WTC11 (cell line): Measurements from ENCODE around the gene NBEA. TPM values are rescaled to one million over a fixed set of nuclear protein-coding genes. Genes with fewer than 3 reads are reported as not detected.

Source experiments
- ATAC-seq: fragments of 200-7000 bp; cut with Tn5 transposase; 2 replicates; pipeline ENCODE4 v1.10.0; 2021; ENCODE audit warnings: mild to moderate bottlenecking, moderate library complexity
- CTCF ChIA-PET: fragments of 300-600 bp; sonication (Branson Sonifier 250); formaldehyde crosslinking; loops from one replicate; lab custom pipeline; 2021; ENCODE audit warnings: antibody characterized with exemption; lab: Charles Lee
- POLR2A ChIA-PET: fragments of 350-600 bp; sonication (Branson Sonifier 250); formaldehyde crosslinking; loops from one replicate; lab custom pipeline; 2021; ENCODE audit warnings: antibody characterized with exemption; lab: Charles Lee
- DNase-seq: peaks from one replicate; pipeline ENCODE4 v3.0.0; 2021; ENCODE audit warnings: low spot score
- H3K27ac Mint-ChIP-seq: 2 replicates; pipeline ENCODE4 v1.8.0; 2021; ENCODE audit warnings: mixed read lengths
- H3K27me3 Mint-ChIP-seq: 2 replicates; pipeline ENCODE4 v1.8.0; 2021; ENCODE audit warnings: low read depth, mild to moderate bottlenecking, moderate library complexity, mixed read lengths
- H3K36me3 Mint-ChIP-seq: 2 replicates; pipeline ENCODE4 v1.8.0; 2021; ENCODE audit warnings: mixed read lengths
- H3K4me1 Mint-ChIP-seq: 2 replicates; pipeline ENCODE4 v1.8.0; 2022; ENCODE audit warnings: mixed read lengths
- H3K4me3 Mint-ChIP-seq: 2 replicates; pipeline ENCODE4 v1.8.0; 2021; ENCODE audit warnings: mild to moderate bottlenecking, moderate library complexity, mixed read lengths
- H3K9me3 Mint-ChIP-seq: 2 replicates; pipeline ENCODE4 v1.8.0; 2021; ENCODE audit warnings: mixed read lengths
- ATF1 ChIP-seq: sonication (generic); formaldehyde crosslinking; IDR thresholded peaks from 2 replicates; pipeline ENCODE4 v1.8.1; 2023; ENCODE audit warnings: mild to moderate bottlenecking, moderate library complexity, missing genetic modification reagents
- IRF2 ChIP-seq: sonication (generic); formaldehyde crosslinking; IDR thresholded peaks from 2 replicates; pipeline ENCODE4 v1.8.0; 2022; ENCODE audit warnings: low read depth, missing genetic modification reagents, borderline replicate concordance
- MYBL2 ChIP-seq: sonication (generic); formaldehyde crosslinking; IDR thresholded peaks from 2 replicates; pipeline ENCODE4 v1.8.1; 2023; ENCODE audit warnings: mild to moderate bottlenecking, moderate library complexity, missing genetic modification reagents
- NFATC4 ChIP-seq: fragments of 250-450 bp; sonication (Bioruptor Pico); IDR thresholded peaks from 2 replicates; pipeline ENCODE4 v1.9.0; 2021; ENCODE audit warnings: mild to moderate bottlenecking
- NFE2L1 ChIP-seq: sonication (generic); formaldehyde crosslinking; IDR thresholded peaks from 2 replicates; pipeline ENCODE4 v1.8.1; 2023; ENCODE audit warnings: missing genetic modification reagents
- NR2C2 ChIP-seq: sonication (generic); formaldehyde crosslinking; IDR thresholded peaks from 2 replicates; pipeline ENCODE4 v1.8.0; 2022; ENCODE audit warnings: mild to moderate bottlenecking, missing genetic modification reagents
- PRRX2 ChIP-seq: fragments of 250-450 bp; sonication (Bioruptor Pico); IDR thresholded peaks from 2 replicates; pipeline ENCODE4 v1.8.0; 2021; ENCODE audit warnings: mild to moderate bottlenecking
- RORB ChIP-seq: fragments of 250-450 bp; sonication (Bioruptor Pico); IDR thresholded peaks from 2 replicates; pipeline ENCODE4 v1.9.0; 2021; ENCODE audit warnings: mild to moderate bottlenecking
- TEAD4 ChIP-seq: sonication (generic); formaldehyde crosslinking; IDR thresholded peaks from 2 replicates; pipeline ENCODE4 v1.8.0; 2022; ENCODE audit warnings: mild to moderate bottlenecking, missing genetic modification reagents
- ZNF232 ChIP-seq: sonication (generic); formaldehyde crosslinking; IDR thresholded peaks from 2 replicates; pipeline ENCODE4 v1.8.0; 2022; ENCODE audit warnings: mild to moderate bottlenecking, missing genetic modification reagents
- ZNF317 ChIP-seq: sonication (generic); formaldehyde crosslinking; IDR thresholded peaks from 2 replicates; pipeline ENCODE4 v1.8.1; 2023; ENCODE audit warnings: low read depth, mild to moderate bottlenecking, moderate library complexity, missing genetic modification reagents, borderline replicate concordance
- ZNF423 ChIP-seq: fragments of 250-450 bp; sonication (Bioruptor Pico); IDR thresholded peaks from 2 replicates; pipeline ENCODE4 v2.1.2; 2022; ENCODE audit warnings: mild to moderate bottlenecking, moderate library complexity
- ZNF671 ChIP-seq: fragments of 250-450 bp; sonication (Bioruptor Pico); IDR thresholded peaks from 2 replicates; pipeline ENCODE4 v1.8.0; 2021; ENCODE audit warnings: mild to moderate bottlenecking
- total RNA-seq: library from RNA; stranded (reverse); gene quantifications from 3 replicates; pipeline ENCODE4 v1.2.3, GENCODE V29; 2021
- TF ChIP-seq, protein P1 (sequence below): fragments of 250-450 bp; sonication (Bioruptor Pico); IDR thresholded peaks from 2 replicates; pipeline ENCODE4 v1.9.0; 2021; ENCODE audit warnings: mild to moderate bottlenecking
- TF ChIP-seq, protein P2 (sequence below): fragments of 250-450 bp; sonication (Bioruptor Pico); IDR thresholded peaks from 2 replicates; pipeline ENCODE4 v1.9.0; 2021; ENCODE audit warnings: moderate library complexity, mild to moderate bottlenecking, inconsistent platforms, borderline replicate concordance
- TF ChIP-seq, protein P3 (sequence below): sonication (generic); formaldehyde crosslinking; IDR thresholded peaks from 2 replicates; pipeline ENCODE4 v1.8.0; 2023; ENCODE audit warnings: missing genetic modification reagents
- TF ChIP-seq, protein P4 (sequence below): sonication (generic); formaldehyde crosslinking; IDR thresholded peaks from 2 replicates; pipeline ENCODE4 v1.8.1; 2023; ENCODE audit warnings: mild to moderate bottlenecking, missing genetic modification reagents
- TF ChIP-seq, protein P5 (sequence below): sonication (generic); formaldehyde crosslinking; IDR thresholded peaks from 2 replicates; pipeline ENCODE4 v1.8.1; 2022; ENCODE audit warnings: mild to moderate bottlenecking, missing genetic modification reagents, moderate library complexity, borderline replicate concordance
- TF ChIP-seq, protein P6 (sequence below): sonication (generic); formaldehyde crosslinking; IDR thresholded peaks from 2 replicates; pipeline ENCODE4 v1.8.1; 2022; ENCODE audit warnings: mild to moderate bottlenecking, moderate library complexity, missing genetic modification reagents

NBEA gene
- total RNA-seq, 1 experiment from 2014 or later, result 20.9 TPM

DNA sequence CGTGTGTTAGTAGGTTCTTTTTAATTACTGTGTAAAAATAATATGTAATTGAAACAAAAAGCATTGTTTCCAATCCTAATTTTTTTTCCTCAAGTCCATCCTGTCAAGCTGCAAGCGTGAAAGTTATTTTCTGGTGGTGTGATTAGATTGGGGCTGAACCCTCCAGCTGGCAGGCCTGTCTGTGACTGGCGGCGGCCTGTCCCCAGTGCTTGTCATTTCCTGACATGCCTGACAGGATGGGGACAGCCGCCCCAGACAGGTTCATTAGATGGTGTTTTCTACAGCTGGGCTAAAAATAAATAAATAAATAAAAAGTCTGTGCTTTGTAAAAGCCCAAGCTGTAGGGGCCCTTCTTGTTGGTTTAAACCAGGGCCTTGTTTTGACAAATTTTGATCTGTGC lies 588.1 kb downstream of the NBEA start:
- POLR2A ChIA-PET, result no interaction called here

DNA sequence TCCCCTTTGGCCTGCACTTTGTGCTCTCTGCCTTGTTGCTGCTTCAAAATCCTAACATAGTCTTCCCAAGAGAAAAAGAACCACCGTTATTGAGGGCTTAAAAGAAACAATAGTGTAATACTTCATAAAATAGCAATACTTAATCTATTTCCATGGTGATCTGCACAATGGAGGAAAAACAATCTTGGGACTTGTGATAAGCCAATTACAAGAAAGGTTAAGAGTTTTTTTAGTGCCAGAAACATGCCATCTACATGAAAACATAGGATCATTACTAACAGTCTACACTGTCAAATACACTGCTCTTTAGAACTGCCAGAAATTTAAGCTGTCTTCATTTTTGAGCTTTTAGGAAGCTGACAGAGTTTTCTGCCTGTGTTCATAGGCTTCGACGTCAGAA lies 588.5 kb downstream of the NBEA start:
- Mint-ChIP-seq H3K27me3 (no peaks in the 10 kb centered on the region), H3K4me3 (no peak overlapping the region), H3K4me1 (peaks cover 5% of the 10 kb centered on the region), H3K9me3 (no peaks in the 10 kb centered on the region), H3K27ac (no peak overlapping the region), H3K36me3 (no peaks in the 10 kb centered on the region)
- CTCF ChIA-PET, result no interaction called here
- ATAC-seq (no peak), DNase-seq (no peak)
- POLR2A ChIA-PET, result no interaction called here
- no peak for TF ChIP-seq ZNF317

More for the DNA sequence above, 588.1 kb downstream of the NBEA start:
- H3K4me1 Mint-ChIP-seq, result peaks cover 5% of the 10 kb centered on the region
- TF ChIP-seq ZNF671 (CRISPR knock-in tag), result no peak
- TF ChIP-seq NFE2L1, result no peak
- TF ChIP-seq, protein P1, sequence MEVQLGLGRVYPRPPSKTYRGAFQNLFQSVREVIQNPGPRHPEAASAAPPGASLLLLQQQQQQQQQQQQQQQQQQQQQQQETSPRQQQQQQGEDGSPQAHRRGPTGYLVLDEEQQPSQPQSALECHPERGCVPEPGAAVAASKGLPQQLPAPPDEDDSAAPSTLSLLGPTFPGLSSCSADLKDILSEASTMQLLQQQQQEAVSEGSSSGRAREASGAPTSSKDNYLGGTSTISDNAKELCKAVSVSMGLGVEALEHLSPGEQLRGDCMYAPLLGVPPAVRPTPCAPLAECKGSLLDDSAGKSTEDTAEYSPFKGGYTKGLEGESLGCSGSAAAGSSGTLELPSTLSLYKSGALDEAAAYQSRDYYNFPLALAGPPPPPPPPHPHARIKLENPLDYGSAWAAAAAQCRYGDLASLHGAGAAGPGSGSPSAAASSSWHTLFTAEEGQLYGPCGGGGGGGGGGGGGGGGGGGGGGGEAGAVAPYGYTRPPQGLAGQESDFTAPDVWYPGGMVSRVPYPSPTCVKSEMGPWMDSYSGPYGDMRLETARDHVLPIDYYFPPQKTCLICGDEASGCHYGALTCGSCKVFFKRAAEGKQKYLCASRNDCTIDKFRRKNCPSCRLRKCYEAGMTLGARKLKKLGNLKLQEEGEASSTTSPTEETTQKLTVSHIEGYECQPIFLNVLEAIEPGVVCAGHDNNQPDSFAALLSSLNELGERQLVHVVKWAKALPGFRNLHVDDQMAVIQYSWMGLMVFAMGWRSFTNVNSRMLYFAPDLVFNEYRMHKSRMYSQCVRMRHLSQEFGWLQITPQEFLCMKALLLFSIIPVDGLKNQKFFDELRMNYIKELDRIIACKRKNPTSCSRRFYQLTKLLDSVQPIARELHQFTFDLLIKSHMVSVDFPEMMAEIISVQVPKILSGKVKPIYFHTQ (CRISPR knock-in tag), result no peak
- TF ChIP-seq, protein P2, sequence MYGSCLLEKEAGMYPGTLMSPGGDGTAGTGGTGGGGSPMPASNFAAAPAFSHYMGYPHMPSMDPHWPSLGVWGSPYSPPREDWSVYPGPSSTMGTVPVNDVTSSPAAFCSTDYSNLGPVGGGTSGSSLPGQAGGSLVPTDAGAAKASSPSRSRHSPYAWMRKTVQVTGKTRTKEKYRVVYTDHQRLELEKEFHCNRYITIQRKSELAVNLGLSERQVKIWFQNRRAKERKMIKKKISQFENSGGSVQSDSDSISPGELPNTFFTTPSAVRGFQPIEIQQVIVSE, result no peak
- TF ChIP-seq RORB, result no peak
- TF ChIP-seq, protein P3, sequence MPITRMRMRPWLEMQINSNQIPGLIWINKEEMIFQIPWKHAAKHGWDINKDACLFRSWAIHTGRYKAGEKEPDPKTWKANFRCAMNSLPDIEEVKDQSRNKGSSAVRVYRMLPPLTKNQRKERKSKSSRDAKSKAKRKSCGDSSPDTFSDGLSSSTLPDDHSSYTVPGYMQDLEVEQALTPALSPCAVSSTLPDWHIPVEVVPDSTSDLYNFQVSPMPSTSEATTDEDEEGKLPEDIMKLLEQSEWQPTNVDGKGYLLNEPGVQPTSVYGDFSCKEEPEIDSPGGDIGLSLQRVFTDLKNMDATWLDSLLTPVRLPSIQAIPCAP (CRISPR knock-in tag), result no peak
- TF ChIP-seq, protein P4, sequence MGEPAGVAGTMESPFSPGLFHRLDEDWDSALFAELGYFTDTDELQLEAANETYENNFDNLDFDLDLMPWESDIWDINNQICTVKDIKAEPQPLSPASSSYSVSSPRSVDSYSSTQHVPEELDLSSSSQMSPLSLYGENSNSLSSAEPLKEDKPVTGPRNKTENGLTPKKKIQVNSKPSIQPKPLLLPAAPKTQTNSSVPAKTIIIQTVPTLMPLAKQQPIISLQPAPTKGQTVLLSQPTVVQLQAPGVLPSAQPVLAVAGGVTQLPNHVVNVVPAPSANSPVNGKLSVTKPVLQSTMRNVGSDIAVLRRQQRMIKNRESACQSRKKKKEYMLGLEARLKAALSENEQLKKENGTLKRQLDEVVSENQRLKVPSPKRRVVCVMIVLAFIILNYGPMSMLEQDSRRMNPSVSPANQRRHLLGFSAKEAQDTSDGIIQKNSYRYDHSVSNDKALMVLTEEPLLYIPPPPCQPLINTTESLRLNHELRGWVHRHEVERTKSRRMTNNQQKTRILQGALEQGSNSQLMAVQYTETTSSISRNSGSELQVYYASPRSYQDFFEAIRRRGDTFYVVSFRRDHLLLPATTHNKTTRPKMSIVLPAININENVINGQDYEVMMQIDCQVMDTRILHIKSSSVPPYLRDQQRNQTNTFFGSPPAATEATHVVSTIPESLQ (CRISPR knock-in tag), result no peak
- no peak for TF ChIP-seq NFATC4
- TF ChIP-seq ZNF423, result no peak
- TF ChIP-seq PRRX2 (CRISPR knock-in tag), result no peak
- TF ChIP-seq, protein P5, sequence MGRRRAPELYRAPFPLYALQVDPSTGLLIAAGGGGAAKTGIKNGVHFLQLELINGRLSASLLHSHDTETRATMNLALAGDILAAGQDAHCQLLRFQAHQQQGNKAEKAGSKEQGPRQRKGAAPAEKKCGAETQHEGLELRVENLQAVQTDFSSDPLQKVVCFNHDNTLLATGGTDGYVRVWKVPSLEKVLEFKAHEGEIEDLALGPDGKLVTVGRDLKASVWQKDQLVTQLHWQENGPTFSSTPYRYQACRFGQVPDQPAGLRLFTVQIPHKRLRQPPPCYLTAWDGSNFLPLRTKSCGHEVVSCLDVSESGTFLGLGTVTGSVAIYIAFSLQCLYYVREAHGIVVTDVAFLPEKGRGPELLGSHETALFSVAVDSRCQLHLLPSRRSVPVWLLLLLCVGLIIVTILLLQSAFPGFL (CRISPR knock-in tag), result no peak
- TF ChIP-seq MYBL2, result no peak
- no peak for TF ChIP-seq ZNF232 (CRISPR knock-in tag)
- no peak for TF ChIP-seq IRF2
- DNase-seq (no peak), ATAC-seq (no peak)
- no peaks in the 10 kb centered on the region for H3K36me3 Mint-ChIP-seq
- CTCF ChIA-PET, result no interaction called here
- no peak overlapping the region for H3K4me3 Mint-ChIP-seq
- H3K27me3 Mint-ChIP-seq, result no peaks in the 10 kb centered on the region
- no peaks in the 10 kb centered on the region for H3K9me3 Mint-ChIP-seq
- H3K27ac Mint-ChIP-seq, result no peak overlapping the region

DNA sequence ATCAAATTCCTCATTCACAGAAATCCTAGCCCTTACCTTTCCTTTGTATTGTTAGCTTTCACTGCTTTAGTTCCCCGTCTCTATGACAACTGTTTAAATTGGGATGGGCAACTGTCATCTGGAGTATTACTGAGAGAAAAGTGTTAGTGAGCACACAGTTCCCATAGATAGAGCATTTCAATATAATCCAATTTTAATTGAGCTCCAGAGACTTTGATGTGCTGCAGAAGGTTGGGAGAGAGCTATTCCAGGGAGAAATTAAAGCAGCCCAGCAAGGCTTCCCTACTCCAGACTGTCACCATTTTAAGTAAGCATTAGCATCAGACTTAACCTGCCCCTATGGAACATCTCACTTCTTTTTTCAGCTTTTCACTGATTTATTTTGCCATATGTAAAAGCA lies 589.5 kb downstream of the NBEA start:
- Mint-ChIP-seq H3K4me3 (no peak overlapping the region), H3K9me3 (no peaks in the 10 kb centered on the region), H3K27me3 (no peaks in the 10 kb centered on the region), H3K36me3 (no peaks in the 10 kb centered on the region), H3K27ac (no peak overlapping the region), H3K4me1 (peaks cover 5% of the 10 kb centered on the region)
- no peak for ATAC-seq
- ChIA-PET CTCF (no interaction called here), POLR2A (no interaction called here)
- TF ChIP-seq NR2C2 (CRISPR knock-in tag), result no peak
- TF ChIP-seq, protein P6, sequence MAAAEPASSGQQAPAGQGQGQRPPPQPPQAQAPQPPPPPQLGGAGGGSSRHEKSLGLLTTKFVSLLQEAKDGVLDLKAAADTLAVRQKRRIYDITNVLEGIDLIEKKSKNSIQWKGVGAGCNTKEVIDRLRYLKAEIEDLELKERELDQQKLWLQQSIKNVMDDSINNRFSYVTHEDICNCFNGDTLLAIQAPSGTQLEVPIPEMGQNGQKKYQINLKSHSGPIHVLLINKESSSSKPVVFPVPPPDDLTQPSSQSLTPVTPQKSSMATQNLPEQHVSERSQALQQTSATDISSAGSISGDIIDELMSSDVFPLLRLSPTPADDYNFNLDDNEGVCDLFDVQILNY (CRISPR knock-in tag), result no peak
- no peak for TF ChIP-seq TEAD4 (CRISPR knock-in tag)
- no peak for TF ChIP-seq ATF1 (CRISPR knock-in tag)
- TF ChIP-seq, protein P3 (CRISPR knock-in tag), result no peak
- no peak for DNase-seq
